ENCODE results near the gene FAM193B.

GRCh38 chr5:177545487-177546257 lies 8.7 kb downstream of the FAM193B start:
- TF ChIP-seq POLR2A (IDR thresholded peaks at IDR 0.05), result no peak
- TF ChIP-seq CTCF (IDR thresholded peaks at IDR 0.05), result no peak

All from uterus (tissue), 2 donors.